NT2/D1 (cell line): ENCODE data around the gene NAALADL2.

Source experiments
- DNase-seq: peaks from one replicate; pipeline ENCODE4 v3.0.0-alpha.2; 2011; ENCODE audit warnings: low read depth, low spot score
- H3K27me3 ChIP-seq: 2 replicates; pipeline ENCODE4 v1.6.0; 2011; ENCODE audit warnings: mild to moderate bottlenecking; ENCODE audit not compliant: insufficient read length, insufficient read depth
- H3K36me3 ChIP-seq: 2 replicates; pipeline ENCODE4 v1.6.1; 2011; ENCODE audit warnings: mild to moderate bottlenecking, low read length, mixed read lengths; ENCODE audit not compliant: insufficient read depth, insufficient read length
- H3K4me1 ChIP-seq: 2 replicates; pipeline ENCODE4 v1.5.1; 2011; ENCODE audit not compliant: insufficient read depth, insufficient read length
- H3K4me3 ChIP-seq: 2 replicates; pipeline ENCODE4 v1.5.1; 2011; ENCODE audit warnings: low read depth; ENCODE audit not compliant: insufficient read length
- H3K9ac ChIP-seq: 2 replicates; pipeline ENCODE4 v1.6.0; 2011; ENCODE audit warnings: low read depth; ENCODE audit not compliant: insufficient read length
- H3K9me3 ChIP-seq: 2 replicates; pipeline ENCODE4 v1.5.1; 2011; ENCODE audit warnings: mild to moderate bottlenecking, low read length; ENCODE audit not compliant: insufficient read depth
- SUZ12 ChIP-seq: IDR thresholded peaks from 2 replicates; pipeline ENCODE4 v1.6.1; 2011; ENCODE audit not compliant: insufficient read length, insufficient read depth; ENCODE audit errors: extremely low read depth
- YY1 ChIP-seq: IDR thresholded peaks from 2 replicates; pipeline ENCODE4 v1.6.1; 2011; ENCODE audit not compliant: insufficient read length, insufficient read depth
- ZNF274 ChIP-seq: IDR thresholded peaks from 2 replicates; pipeline ENCODE4 v1.6.1; 2011; ENCODE audit warnings: mild to moderate bottlenecking, low read depth, low read length

Gene NAALADL2

GRCh38 chr3:175187586-175187985, 328.5 kb downstream of the NAALADL2 start:
- Histone ChIP-seq H3K4me1 (no peaks in the 10 kb centered on the region), H3K27me3 (no peaks in the 10 kb centered on the region), H3K36me3 (no peaks in the 10 kb centered on the region), H3K9ac (no peak overlapping the region), H3K4me3 (no peak overlapping the region), H3K9me3 (no peaks in the 10 kb centered on the region)
- DNase-seq: no peak
- TF ChIP-seq SUZ12: no peak
- TF ChIP-seq YY1: no peak
- no peak for TF ChIP-seq ZNF274

GRCh38 chr3:175192536-175192935, 333.4 kb downstream of the NAALADL2 start:
- no peak for TF ChIP-seq SUZ12
- no peak for TF ChIP-seq ZNF274
- TF ChIP-seq YY1: no peak
- no peak for DNase-seq

GRCh38 chr3:175193815-175194518, 334.8 kb downstream of the NAALADL2 start:
- no peak overlapping the region for H3K9ac ChIP-seq
- no peaks in the 10 kb centered on the region for H3K36me3 ChIP-seq
- TF ChIP-seq SUZ12 (no peak), YY1 (no peak), ZNF274 (no peak)
- H3K4me1 ChIP-seq: no peaks in the 10 kb centered on the region
- H3K4me3 ChIP-seq: no peak overlapping the region
- DNase-seq: no peak
- H3K27me3 ChIP-seq: no peaks in the 10 kb centered on the region
- H3K9me3 ChIP-seq: no peaks in the 10 kb centered on the region

More at GRCh38 chr3:175192536-175192935, 333.4 kb downstream of the NAALADL2 start:
- Histone ChIP-seq H3K4me1 (no peaks in the 10 kb centered on the region), H3K4me3 (no peak overlapping the region), H3K27me3 (no peaks in the 10 kb centered on the region), H3K9ac (no peak overlapping the region), H3K36me3 (no peaks in the 10 kb centered on the region), H3K9me3 (no peaks in the 10 kb centered on the region)

- Histone ChIP-seq H3K27me3 (no peaks in the 10 kb centered on the region), H3K9ac (no peak overlapping the region), H3K4me3 (no peak overlapping the region), H3K36me3 (no peaks in the 10 kb centered on the region), H3K9me3 (no peaks in the 10 kb centered on the region), H3K4me1 (no peaks in the 10 kb centered on the region)
- no peak for DNase-seq
- no peak for TF ChIP-seq YY1
- TF ChIP-seq SUZ12: no peak
- no peak for TF ChIP-seq ZNF274
Observed at GRCh38 chr3:175198991-175199783, 340.1 kb downstream of the NAALADL2 start.

GRCh38 chr3:175199961-175200360, 340.8 kb downstream of the NAALADL2 start:
- TF ChIP-seq ZNF274 (no peak), YY1 (no peak), SUZ12 (no peak)
- Histone ChIP-seq H3K9ac (no peak overlapping the region), H3K4me1 (no peaks in the 10 kb centered on the region), H3K9me3 (no peaks in the 10 kb centered on the region), H3K27me3 (no peaks in the 10 kb centered on the region), H3K4me3 (no peak overlapping the region), H3K36me3 (no peaks in the 10 kb centered on the region)
- DNase-seq: no peak

- H3K4me3 ChIP-seq: no peak overlapping the region
- H3K4me1 ChIP-seq: no peaks in the 10 kb centered on the region
- no peaks in the 10 kb centered on the region for H3K36me3 ChIP-seq
- no peak for TF ChIP-seq SUZ12
- no peaks in the 10 kb centered on the region for H3K9me3 ChIP-seq
- no peak for DNase-seq
- no peak overlapping the region for H3K9ac ChIP-seq
- H3K27me3 ChIP-seq: no peaks in the 10 kb centered on the region
Observed at GRCh38 chr3:175200391-175201095, 341.4 kb downstream of the NAALADL2 start.

- no peak overlapping the region for H3K9ac ChIP-seq
- no peak overlapping the region for H3K4me3 ChIP-seq
- H3K9me3 ChIP-seq: no peaks in the 10 kb centered on the region
- no peaks in the 10 kb centered on the region for H3K4me1 ChIP-seq
- no peak for DNase-seq
- TF ChIP-seq ZNF274: no peak
- TF ChIP-seq YY1: no peak
- TF ChIP-seq SUZ12: no peak
- no peaks in the 10 kb centered on the region for H3K27me3 ChIP-seq
- H3K36me3 ChIP-seq: no peaks in the 10 kb centered on the region
Observed at GRCh38 chr3:175207361-175207760, 348.2 kb downstream of the NAALADL2 start.
